Mucosa of descending colon (tissue), 3 donors: ENCODE measurements around the gene MTCL1. TPM values are rescaled to one million over a fixed set of nuclear protein-coding genes. Genes with fewer than 3 reads are reported as not detected.

Experiments
- ATAC-seq: fragments of 200-7000 bp; cut with Tn5 transposase; one replicate; pipeline ENCODE4 v1.9.1; 2020; ENCODE audit warnings: mild to moderate bottlenecking, moderate library complexity
- DNase-seq, 3 donors: peaks; one replicate each; pipeline ENCODE4 v3.0.0-alpha.2; 2020
- H3K36me3 ChIP-seq: fragments of 200-600 bp; one replicate; pipeline ENCODE4 v1.8.0; 2021; ENCODE audit warnings: low read depth, mild to moderate bottlenecking
- H3K4me1 ChIP-seq: fragments of 200-600 bp; one replicate; pipeline ENCODE4 v1.8.0; 2021; ENCODE audit warnings: low read depth, mild to moderate bottlenecking
- H3K4me3 ChIP-seq: fragments of 200-600 bp; one replicate; pipeline ENCODE4 v1.8.0; 2021; ENCODE audit warnings: mild to moderate bottlenecking
- H3K9me3 ChIP-seq: fragments of 200-600 bp; one replicate; pipeline ENCODE4 v1.8.0; 2021; ENCODE audit warnings: mild to moderate bottlenecking
- CTCF ChIP-seq: fragments of 200-600 bp; IDR thresholded peaks from one replicate; pipeline ENCODE4 v1.8.0; 2022; ENCODE audit warnings: antibody characterized with exemption, mild to moderate bottlenecking
- intact Hi-C, 2 donors: fragments of 100-400 bp; cut with DNase I in 1 of 2; cut with micrococcal nuclease in 1 of 2; formaldehyde crosslinking; loops; one replicate each; pipeline versions ENCODE4 v1.11.0 to v1.11.1; 2022; cut with DNase I, micrococcal nuclease
- total RNA-seq, 3 donors: library from RNA; stranded (reverse); fragmentation: NEBNext Ultra II Directional in 2 of 3; extraction: Animal tissue kit (Norgen Biotek cat#: 25700) in 2 of 3; gene quantifications; one replicate each; pipeline versions ENCODE4 v1.2.1 to v1.2.4, GENCODE V29; 2021 to 2023
- donor health status: DM: no; HTN: no; CAD: no; lungs with moderate emphysema.
- donor health status: DM: no; HTN: no; CAD: no.
- donor health status: DM: no; HTN: yes; CAD: no.

MTCL1 gene
- total RNA-seq, 3 donors from 2014 or later, result 4.1 to 141 (median 15.4) TPM

GRCh38 chr18:8776013-8776943 lies 70.9 kb downstream of the MTCL1 start:
- Histone ChIP-seq H3K9me3 (no peaks in the 10 kb centered on the region), H3K36me3 (no peaks in the 10 kb centered on the region), H3K4me3 (no peak overlapping the region), H3K4me1 (no peaks in the 10 kb centered on the region)
- intact Hi-C loops, result no loop called here
- no peak for TF ChIP-seq CTCF
- DNase-seq, result no peak
- ATAC-seq, result no peak

- H3K4me3 ChIP-seq, result no peak overlapping the region
- no peaks in the 10 kb centered on the region for H3K36me3 ChIP-seq
- intact Hi-C loops, result no loop called here
- DNase-seq (no peak), ATAC-seq (no peak)
- H3K9me3 ChIP-seq, result no peaks in the 10 kb centered on the region
- no peak for TF ChIP-seq CTCF
- H3K4me1 ChIP-seq, result no peaks in the 10 kb centered on the region
Measured at GRCh38 chr18:8777846-8778245, 72.5 kb downstream of the MTCL1 start.

GRCh38 chr18:8778386-8778785 lies 73.0 kb downstream of the MTCL1 start:
- no peaks in the 10 kb centered on the region for H3K4me1 ChIP-seq
- intact Hi-C loops, result no loop called here
- H3K9me3 ChIP-seq, result no peaks in the 10 kb centered on the region
- no peaks in the 10 kb centered on the region for H3K36me3 ChIP-seq
- ATAC-seq (no peak), DNase-seq (no peak)
- no peak for TF ChIP-seq CTCF
- H3K4me3 ChIP-seq, result no peak overlapping the region

- H3K36me3 ChIP-seq, result no peaks in the 10 kb centered on the region
- no peak for ATAC-seq
- TF ChIP-seq CTCF, result no peak
- DNase-seq, result no peak
- H3K4me3 ChIP-seq, result no peak overlapping the region
- no peaks in the 10 kb centered on the region for H3K4me1 ChIP-seq
- no peaks in the 10 kb centered on the region for H3K9me3 ChIP-seq
- intact Hi-C loops, result no loop called here
Measured at GRCh38 chr18:8778824-8779223, 73.5 kb downstream of the MTCL1 start.

GRCh38 chr18:8779251-8779650 lies 73.9 kb downstream of the MTCL1 start:
- no peaks in the 10 kb centered on the region for H3K36me3 ChIP-seq
- H3K4me3 ChIP-seq, result no peak overlapping the region
- no peak for TF ChIP-seq CTCF
- ATAC-seq (no peak), DNase-seq (no peak)
- H3K4me1 ChIP-seq, result no peaks in the 10 kb centered on the region
- no peaks in the 10 kb centered on the region for H3K9me3 ChIP-seq
- intact Hi-C loops, result no loop called here
